DMS53 treated with DMSO at 0.1 percent for 48 hours (cell line): ENCODE results near the gene IYD.
A peak's percentile ranks its signal among the peaks of the same experiment; 100 is the strongest.

Experiments used
- DNase-seq: peaks from one replicate; lab custom pipeline; 2025; ENCODE audit not compliant: unreplicated experiment; lab: John Stamatoyannopoulos, UW

The IYD gene

GRCh38 chr6:150394053-150394898, 25.5 kb downstream of the IYD start:
- no peak for DNase-seq

GRCh38 chr6:150394899-150395295, 26.1 kb downstream of the IYD start:
- no peak for DNase-seq

GRCh38 chr6:150395388-150396009, 26.7 kb downstream of the IYD start:
- DNase-seq = peak; percentile 75

GRCh38 chr6:150403458-150404246, 34.8 kb downstream of the IYD start:
- no peak for DNase-seq

GRCh38 chr6:150406948-150407347, 38.1 kb downstream of the IYD start:
- DNase-seq = no peak

GRCh38 chr6:150408842-150409241, 40.0 kb downstream of the IYD start:
- DNase-seq = no peak

GRCh38 chr6:150409576-150410066, 40.8 kb downstream of the IYD start:
- peak; percentile 28 for DNase-seq

- no peak for DNase-seq
Observed at GRCh38 chr6:150410399-150410798, 41.6 kb downstream of the IYD start.

- peak; percentile 37 for DNase-seq
Observed at GRCh38 chr6:150410906-150411305, 42.1 kb downstream of the IYD start.

- DNase-seq = no peak
Observed at GRCh38 chr6:150412221-150412620, 43.4 kb downstream of the IYD start.

- DNase-seq = no peak
Observed at GRCh38 chr6:150413198-150413597, 44.4 kb downstream of the IYD start.

- DNase-seq = no peak
Observed at GRCh38 chr6:150413781-150414281, 45.0 kb downstream of the IYD start.

GRCh38 chr6:150416128-150416527, 47.3 kb downstream of the IYD start:
- no peak for DNase-seq

GRCh38 chr6:150417250-150417649, 48.4 kb downstream of the IYD start:
- no peak for DNase-seq

- peak; percentile 75 for DNase-seq
Observed at GRCh38 chr6:150417899-150418826, 49.4 kb downstream of the IYD start.

- peak; percentile 36 for DNase-seq
Observed at GRCh38 chr6:150418827-150419594, 50.2 kb downstream of the IYD start.

GRCh38 chr6:150420428-150420827, 51.6 kb downstream of the IYD start:
- no peak for DNase-seq

- DNase-seq = no peak
Observed at GRCh38 chr6:150420926-150421325, 52.1 kb downstream of the IYD start.

GRCh38 chr6:150425508-150425907, 56.7 kb downstream of the IYD start:
- no peak for DNase-seq

GRCh38 chr6:150426198-150426597, 57.4 kb downstream of the IYD start:
- no peak for DNase-seq
